HG03280 (cell line): Measurements from ENCODE around the gene SLCO2A1.

ENCODE experiments used
- ATAC-seq: cut with Tn5 transposase; IDR thresholded peaks from one replicate; pipeline ENCODE4 v1.9.1; 2021; ENCODE audit warnings: mild to moderate bottlenecking, moderate library complexity; ENCODE audit not compliant: unreplicated experiment

Gene SLCO2A1

GRCh38 chr3:134002306-134002705 lies 27.4 kb downstream of the SLCO2A1 start:
- ATAC-seq, result no peak

- no peak for ATAC-seq
These were observed 28.5 kb downstream of the SLCO2A1 start for GRCh38 chr3:134001251-134001650.

DNA sequence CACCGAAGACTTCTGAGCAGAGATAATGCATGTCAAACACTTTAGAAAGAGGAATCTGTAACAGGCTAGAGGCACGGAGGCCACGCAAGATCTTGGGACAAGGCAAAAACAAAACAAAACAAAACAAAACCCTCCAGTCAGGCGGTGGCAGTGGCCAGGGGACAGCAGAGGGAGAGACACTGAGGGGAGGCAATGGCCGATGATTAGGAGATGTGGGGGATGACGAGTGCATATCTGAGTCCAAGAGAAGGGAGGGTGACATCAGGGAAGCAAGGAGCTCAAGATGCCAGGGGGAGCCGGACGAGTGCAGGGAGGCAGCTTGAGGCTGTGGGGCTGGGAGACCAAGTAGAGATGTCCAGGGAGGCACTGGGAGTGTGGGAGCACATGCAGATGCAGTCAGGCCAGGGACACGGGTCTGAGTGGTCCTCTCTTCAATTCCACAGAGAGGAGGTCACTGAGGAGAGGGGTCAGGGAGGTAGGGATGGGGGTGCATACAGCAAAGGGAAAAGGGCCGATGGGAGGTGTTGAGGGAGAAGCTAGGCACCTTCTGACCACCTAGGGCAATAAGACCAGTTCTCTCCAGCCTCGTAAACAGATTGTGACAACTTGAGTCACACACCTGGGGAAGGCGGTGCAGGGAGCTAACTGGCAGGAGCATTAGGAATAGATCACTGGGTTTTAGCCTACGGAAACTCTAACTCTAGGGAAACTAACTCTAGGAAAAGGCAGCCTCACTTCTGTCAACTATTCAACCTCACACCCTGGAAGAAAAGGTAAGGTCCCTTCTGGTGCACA lies 29.6 kb downstream of the SLCO2A1 start:
- no peak for ATAC-seq

- no peak for ATAC-seq
These were observed 31.0 kb downstream of the SLCO2A1 start for GRCh38 chr3:133998691-133999241.

DNA sequence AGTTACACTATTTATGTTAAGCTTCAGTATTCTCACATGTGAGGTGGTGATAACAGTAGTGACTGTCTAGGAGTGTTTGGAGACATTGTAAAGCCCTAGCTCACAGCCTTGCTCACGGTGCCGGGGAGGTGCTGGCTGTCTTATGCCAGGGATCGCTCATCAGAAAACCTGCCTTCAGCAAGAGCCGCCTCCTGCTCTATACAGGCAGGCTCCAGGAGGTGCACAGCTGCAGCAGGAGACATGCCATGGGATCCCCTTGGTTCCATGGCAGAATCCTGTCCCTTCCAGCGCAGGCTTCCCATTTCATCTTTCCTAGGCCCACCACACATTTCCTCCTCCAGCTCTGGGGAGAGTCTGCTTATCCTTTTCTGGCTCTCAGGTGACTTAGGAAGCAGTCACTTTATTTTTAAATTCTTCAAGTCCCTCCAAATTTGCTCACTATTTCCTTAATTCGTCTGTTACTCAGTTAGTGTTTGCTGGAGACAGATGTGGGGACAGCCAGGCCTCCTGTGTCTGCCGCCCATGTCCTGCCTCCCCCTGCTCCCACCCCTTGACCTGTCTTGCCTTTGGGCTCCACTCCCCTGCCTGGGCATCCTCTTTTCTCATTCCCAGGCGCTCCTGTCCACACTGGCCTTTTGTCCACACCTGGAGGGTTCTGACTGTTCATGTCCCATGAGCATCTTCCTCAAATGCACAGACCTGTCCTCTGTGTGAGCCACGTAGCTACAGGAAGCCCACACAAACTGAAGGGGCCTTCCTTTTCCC lies 31.7 kb downstream of the SLCO2A1 start:
- no peak for ATAC-seq

DNA sequence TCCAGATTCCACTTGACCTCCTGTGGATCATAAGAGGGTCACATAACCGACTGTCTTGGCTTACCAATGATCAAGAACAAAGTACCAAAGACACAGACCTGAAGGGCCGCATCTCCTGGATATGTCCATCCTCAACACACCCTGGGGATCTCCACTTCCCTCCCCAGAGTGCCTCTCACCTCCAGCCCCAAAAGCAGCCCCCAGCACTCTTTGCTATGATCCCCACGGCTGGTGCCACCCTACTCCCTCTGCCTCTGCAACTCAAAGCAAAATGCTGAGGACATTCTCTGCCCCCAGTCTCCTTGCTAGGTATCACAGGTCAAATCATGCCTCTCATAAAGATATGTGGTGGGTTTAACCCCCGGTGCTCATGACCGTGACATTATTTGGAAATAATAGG lies 32.7 kb downstream of the SLCO2A1 start:
- ATAC-seq, result no peak

- ATAC-seq, result no peak
These were observed 33.5 kb downstream of the SLCO2A1 start for GRCh38 chr3:133996251-133996661.

- ATAC-seq, result no peak
These were observed 34.5 kb downstream of the SLCO2A1 start for GRCh38 chr3:133995264-133995663.

DNA sequence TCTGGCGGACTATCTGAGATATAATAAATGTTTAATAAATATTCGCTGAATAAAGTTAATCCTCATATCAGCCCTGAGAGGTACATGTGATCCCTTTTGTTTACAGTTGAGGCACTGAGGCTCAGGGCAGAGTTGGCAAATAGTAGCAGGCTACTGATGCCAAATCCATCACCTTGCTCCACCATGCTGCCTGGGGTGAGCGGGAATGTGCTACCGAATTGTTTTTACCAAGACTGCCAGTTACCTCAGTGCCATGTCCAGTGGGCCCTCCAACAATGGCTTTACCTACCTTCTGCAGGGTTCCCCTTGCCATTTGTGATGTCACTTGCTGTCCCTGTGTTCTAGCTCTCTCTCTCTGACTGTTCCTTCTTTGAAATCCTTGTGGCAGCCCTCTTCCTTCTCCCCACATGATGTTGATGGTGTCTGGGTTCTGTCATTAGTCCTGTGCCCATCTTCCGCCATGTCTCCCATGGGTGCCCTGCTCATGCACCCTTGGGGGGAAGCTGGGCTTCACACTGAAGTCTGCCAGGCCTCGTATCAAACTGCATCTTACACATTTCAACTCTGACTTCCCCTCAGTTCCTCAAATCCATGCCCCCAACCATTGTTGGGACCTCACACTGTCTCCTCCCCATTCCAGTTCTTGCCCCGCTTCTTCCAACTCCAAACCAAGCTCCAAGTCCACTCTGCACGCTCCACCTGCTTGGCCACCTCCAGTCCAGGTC lies 35.4 kb downstream of the SLCO2A1 start:
- no peak for ATAC-seq

- ATAC-seq, result no peak
These were observed 36.6 kb downstream of the SLCO2A1 start for GRCh38 chr3:133992951-133993620.

DNA sequence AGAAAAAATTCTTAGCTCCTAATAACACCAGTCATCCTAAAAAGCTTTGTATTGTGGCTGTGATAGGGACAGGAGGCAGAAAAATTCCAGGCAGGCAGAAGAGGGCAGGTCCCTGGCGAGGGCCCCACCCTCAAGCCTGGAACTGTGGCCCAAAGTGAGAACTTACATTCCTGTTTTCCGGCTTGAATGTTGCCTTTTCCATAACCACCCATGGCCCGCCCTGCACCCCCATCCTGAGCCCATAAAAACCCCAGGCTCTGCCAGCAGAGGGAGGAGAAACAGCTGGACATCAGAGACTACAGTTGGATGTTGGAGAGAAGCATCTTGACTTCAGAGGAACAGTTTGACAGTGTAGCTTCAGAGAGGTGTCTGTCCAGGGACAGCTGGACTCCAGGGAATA lies 37.3 kb downstream of the SLCO2A1 start:
- no peak for ATAC-seq

- no peak for ATAC-seq
These were observed 38.1 kb downstream of the SLCO2A1 start for GRCh38 chr3:133991637-133992036.

GRCh38 chr3:133991209-133991608 lies 38.5 kb downstream of the SLCO2A1 start:
- no peak for ATAC-seq

DNA sequence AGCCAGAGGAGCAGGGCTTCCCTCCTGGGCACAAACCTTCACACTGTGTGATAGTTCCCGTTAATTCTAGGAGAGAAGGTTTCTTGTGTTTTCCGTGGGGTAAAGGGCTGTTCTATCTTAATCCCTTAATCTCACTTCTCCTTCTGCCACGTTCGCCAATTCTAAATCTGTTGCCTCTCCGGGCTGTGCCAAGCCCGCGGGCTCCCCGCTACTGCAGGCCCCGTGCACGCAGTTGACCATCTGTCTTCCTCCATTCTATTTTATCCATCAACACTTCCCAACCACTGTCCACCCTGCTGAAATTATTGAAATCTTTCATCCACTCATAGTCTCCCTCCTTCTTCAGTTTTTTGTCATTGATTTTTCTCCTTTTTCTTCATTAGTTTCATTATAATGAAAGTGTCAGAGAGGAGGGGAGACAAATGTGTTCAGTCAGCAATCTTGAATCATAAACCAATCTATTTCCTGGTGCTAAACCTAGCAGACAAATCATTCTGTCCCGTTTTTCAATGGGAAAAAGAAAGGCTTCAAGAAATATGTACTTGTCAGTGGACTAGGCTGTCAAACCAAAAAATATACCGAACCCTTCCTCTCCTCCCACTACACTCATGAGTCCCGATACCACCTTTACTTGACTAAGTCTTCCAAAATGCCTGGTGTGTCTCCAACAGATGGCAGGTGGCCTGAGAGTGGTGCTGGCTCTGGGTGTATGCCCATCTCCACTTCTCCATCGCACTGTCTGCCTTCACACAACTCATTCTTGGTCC lies 39.6 kb downstream of the SLCO2A1 start:
- no peak for ATAC-seq

GRCh38 chr3:133988631-133989161 lies 41.0 kb downstream of the SLCO2A1 start:
- ATAC-seq, result no peak

GRCh38 chr3:133987948-133988484 lies 41.7 kb downstream of the SLCO2A1 start:
- ATAC-seq, result no peak

GRCh38 chr3:133987136-133987535 lies 42.6 kb downstream of the SLCO2A1 start:
- ATAC-seq, result no peak

- no peak for ATAC-seq
These were observed 43.4 kb downstream of the SLCO2A1 start for GRCh38 chr3:133986311-133986710.

DNA sequence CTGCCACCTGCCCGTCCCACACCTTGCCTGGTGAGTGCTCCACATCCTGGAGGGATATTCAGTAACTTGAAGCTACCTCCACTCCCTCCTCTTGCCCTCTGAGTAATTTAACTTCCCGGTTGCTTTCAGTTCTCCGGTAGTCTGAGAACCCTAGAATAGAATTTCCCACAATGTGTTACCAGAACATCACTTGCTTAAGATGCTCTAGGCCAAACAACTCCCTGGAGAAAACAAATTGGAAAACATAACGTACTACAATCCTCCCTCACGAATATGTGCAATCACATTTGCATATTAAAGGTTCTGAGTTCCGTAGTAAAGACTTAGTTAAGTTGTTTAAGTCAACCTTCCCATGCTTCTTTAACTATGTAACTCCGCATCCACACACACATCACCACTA lies 44.8 kb downstream of the SLCO2A1 start:
- no peak for ATAC-seq
